ENCODE data around the gene KIRREL3.
A peak's percentile ranks its signal among the peaks of the same experiment; 100 is the strongest.

KIRREL3 gene

DNA sequence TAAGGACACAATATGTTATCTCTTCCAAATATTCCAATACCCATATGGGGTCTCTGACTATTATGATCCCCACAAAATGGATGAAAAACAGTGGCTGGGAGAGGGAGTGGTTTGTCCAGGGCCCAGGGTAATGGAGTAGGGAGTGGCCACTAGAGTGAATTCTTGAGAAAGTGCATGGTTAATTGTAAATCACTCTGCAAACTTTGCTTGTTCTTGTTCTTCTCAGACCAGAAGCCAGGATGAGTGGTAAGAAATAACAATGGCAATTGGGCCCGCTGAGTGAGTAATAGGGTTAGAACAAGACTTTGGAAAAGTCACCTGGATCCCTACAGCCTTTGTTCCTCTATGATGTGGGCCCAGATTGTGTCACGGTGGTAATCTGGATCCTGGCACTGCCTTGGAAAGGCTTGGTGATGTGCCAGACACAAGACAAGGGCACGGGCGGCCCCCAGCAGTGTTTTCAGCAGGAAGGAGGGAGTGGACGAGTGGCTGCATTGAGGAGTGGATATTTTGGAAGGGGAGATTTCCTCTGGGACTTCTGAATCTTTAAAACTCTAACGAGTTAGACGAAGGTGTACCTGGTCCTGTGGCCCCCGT, 18.2 kb upstream of the KIRREL3 start:
- TF ChIP-seq ZFX (IDR thresholded peaks at IDR 0.05) = no peak
- TF ChIP-seq, protein P1, sequence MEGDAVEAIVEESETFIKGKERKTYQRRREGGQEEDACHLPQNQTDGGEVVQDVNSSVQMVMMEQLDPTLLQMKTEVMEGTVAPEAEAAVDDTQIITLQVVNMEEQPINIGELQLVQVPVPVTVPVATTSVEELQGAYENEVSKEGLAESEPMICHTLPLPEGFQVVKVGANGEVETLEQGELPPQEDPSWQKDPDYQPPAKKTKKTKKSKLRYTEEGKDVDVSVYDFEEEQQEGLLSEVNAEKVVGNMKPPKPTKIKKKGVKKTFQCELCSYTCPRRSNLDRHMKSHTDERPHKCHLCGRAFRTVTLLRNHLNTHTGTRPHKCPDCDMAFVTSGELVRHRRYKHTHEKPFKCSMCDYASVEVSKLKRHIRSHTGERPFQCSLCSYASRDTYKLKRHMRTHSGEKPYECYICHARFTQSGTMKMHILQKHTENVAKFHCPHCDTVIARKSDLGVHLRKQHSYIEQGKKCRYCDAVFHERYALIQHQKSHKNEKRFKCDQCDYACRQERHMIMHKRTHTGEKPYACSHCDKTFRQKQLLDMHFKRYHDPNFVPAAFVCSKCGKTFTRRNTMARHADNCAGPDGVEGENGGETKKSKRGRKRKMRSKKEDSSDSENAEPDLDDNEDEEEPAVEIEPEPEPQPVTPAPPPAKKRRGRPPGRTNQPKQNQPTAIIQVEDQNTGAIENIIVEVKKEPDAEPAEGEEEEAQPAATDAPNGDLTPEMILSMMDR (conservative IDR thresholded peaks at IDR 0.05) = no peak
- H3K27ac ChIP-seq = no peak overlapping the region

DNA sequence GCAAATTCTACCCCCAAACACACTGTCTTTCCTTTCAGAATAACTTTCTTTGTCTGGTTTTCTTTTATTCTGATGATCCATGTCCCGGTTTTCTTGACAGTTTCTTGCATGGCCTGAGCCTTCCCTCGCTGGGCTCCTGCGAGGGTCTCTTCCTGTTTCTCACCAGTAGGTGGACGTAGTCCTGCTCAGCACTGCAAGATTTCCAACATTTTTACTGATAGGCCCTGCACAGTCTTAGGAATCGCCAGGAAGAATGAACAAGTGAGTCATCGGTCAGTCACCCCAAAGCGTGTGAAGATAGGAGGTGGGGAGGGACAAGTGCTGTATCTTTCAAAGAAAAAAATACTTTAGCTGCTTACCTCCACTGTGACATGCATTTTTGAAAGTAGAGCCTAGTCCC, 16.9 kb upstream of the KIRREL3 start:
- TF ChIP-seq, protein P1 (conservative IDR thresholded peaks at IDR 0.05) = no peak; the same call in 1 of the 2 replicates
- no peak for TF ChIP-seq ZFX (IDR thresholded peaks at IDR 0.05)
- H3K27ac ChIP-seq = no peak overlapping the region

GRCh38 chr11:127013550-127013949, 13.0 kb upstream of the KIRREL3 start:
- no peak overlapping the region for H3K27ac ChIP-seq
- no peak for TF ChIP-seq ZFX (IDR thresholded peaks at IDR 0.05)
- TF ChIP-seq, protein P1 (conservative IDR thresholded peaks at IDR 0.05) = no peak

DNA sequence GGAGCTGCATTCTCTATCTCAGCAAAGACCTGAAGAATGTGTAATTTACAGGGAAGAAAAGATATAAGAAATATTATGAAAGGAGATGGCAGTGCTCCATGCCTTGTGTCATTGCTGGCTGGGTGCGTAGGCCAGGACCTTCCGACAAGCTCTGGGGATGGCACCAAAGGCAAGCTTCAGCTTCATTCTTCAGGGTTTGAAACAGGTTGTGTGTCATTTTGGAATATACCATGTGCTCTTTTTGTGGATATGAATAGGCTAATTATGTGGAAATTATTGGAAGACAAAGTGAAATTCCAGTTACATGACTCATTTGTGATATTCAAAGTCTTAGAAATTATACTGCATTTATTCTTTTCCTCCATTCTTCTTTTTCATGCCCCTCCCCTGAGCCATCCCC, 5.7 kb upstream of the KIRREL3 start:
- no peak for TF ChIP-seq ZFX (IDR thresholded peaks at IDR 0.05)
- TF ChIP-seq, protein P1 (conservative IDR thresholded peaks at IDR 0.05) = no peak
- H3K27ac ChIP-seq = no peak overlapping the region

- H3K27ac ChIP-seq = no peak overlapping the region
- TF ChIP-seq ZFX (IDR thresholded peaks at IDR 0.05) = no peak
- TF ChIP-seq, protein P1 (conservative IDR thresholded peaks at IDR 0.05) = peak; percentile 41
Observed at GRCh38 chr11:127003260-127003981, 2.9 kb upstream of the KIRREL3 start.

GRCh38 chr11:127002669-127003259, 2.2 kb upstream of the KIRREL3 start:
- no peak overlapping the region for H3K27ac ChIP-seq
- TF ChIP-seq, protein P1 (conservative IDR thresholded peaks at IDR 0.05) = no peak
- TF ChIP-seq ZFX (IDR thresholded peaks at IDR 0.05) = no peak

DNA sequence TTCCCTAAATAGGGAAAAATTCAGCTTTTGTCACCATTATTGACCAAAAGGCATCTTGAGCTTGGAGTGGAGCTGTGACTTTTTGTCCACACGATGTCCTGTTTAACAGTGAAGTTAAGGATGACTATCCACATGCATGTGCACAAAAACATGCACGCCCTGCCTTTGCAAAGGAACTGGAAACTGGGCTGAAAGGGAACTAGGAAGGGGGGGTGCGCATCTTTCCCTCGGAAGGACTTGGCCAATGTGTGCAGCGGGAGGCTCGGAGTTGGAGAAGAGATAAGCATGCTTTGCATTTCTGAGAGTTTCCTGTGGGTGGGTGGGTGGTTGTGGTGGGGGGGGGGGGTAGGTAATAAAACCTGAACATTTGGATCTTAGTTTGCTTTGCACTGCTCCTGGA, 411 bp upstream of the KIRREL3 start:
- TF ChIP-seq, protein P1 (conservative IDR thresholded peaks at IDR 0.05) = no peak
- no peak for TF ChIP-seq ZFX (IDR thresholded peaks at IDR 0.05)
- H3K27ac ChIP-seq = no peak overlapping the region
